OCI-LY3 (cell line): ENCODE results near the gene DNMT3B.

Source experiments
- H2AFZ ChIP-seq: fragments of 200-600, 300-600 bp; shearing (Covaris generic); 2 replicates; pipeline ENCODE4 v1.6.0; 2014; ENCODE audit warnings: antibody characterized with exemption, low read depth, low read length
- H3K27ac ChIP-seq: fragments of 200-600, 300-600 bp; sonication (generic); 2 replicates; pipeline ENCODE4 v1.5.1; 2014; ENCODE audit warnings: mild to moderate bottlenecking, low read length, moderate library complexity, mixed read lengths
- H3K27me3 ChIP-seq: fragments of 200-600, 300-600 bp; sonication (generic); 2 replicates; pipeline ENCODE4 v1.6.1; 2014; ENCODE audit warnings: low read depth, low read length, mixed read lengths
- H3K36me3 ChIP-seq: fragments of 200-600, 300-600 bp; sonication (generic); replicated peaks from 2 replicates; pipeline ENCODE3; 2014; ENCODE audit warnings: low read depth, low read length, mixed read lengths
- H3K4me1 ChIP-seq: fragments of 300-600, 200-600 bp; sonication (generic); 2 replicates; pipeline ENCODE4 v1.6.1; 2014; ENCODE audit warnings: low read length, mixed read lengths
- H3K4me2 ChIP-seq: fragments of 200-600, 300-600 bp; sonication (generic); 2 replicates; pipeline ENCODE4 v1.6.1; 2014; ENCODE audit warnings: low read length, mixed read lengths
- H3K4me3 ChIP-seq: fragments of 300-600, 200-600 bp; sonication (generic); 2 replicates; pipeline ENCODE4 v1.5.1; 2014; ENCODE audit warnings: antibody characterized with exemption, mild to moderate bottlenecking, low read length, moderate library complexity
- H3K79me2 ChIP-seq: fragments of 300-600, 200-600 bp; shearing (Covaris generic); 2 replicates; pipeline ENCODE4 v1.6.1; 2014; ENCODE audit warnings: mild to moderate bottlenecking, low read length, mixed read lengths
- H3K9ac ChIP-seq: fragments of 300-600, 200-600 bp; shearing (Covaris generic); 2 replicates; pipeline ENCODE4 v1.6.0; 2014; ENCODE audit warnings: mild to moderate bottlenecking, low read length, moderate library complexity
- H3K9me3 ChIP-seq: fragments of 200-600, 300-600 bp; shearing (Covaris generic); 2 replicates; pipeline ENCODE4 v1.6.1; 2014; ENCODE audit warnings: low read length, mixed read lengths; ENCODE audit not compliant: insufficient read depth
- H4K20me1 ChIP-seq: fragments of 200-600, 300-600 bp; sonication (generic); 2 replicates; pipeline ENCODE4 v1.6.1; 2016; ENCODE audit warnings: low read length, mixed read lengths; ENCODE audit not compliant: insufficient read depth
- EZH2phosphoT487 ChIP-seq: fragments of 200-600 bp; shearing (Covaris generic); IDR thresholded peaks from 2 replicates; pipeline ENCODE4 v1.6.1; 2018; ENCODE audit warnings: antibody characterized with exemption, mixed run types, low read depth
- TF ChIP-seq, protein P1 (sequence below): fragments of 200-600, 300-600 bp; sonication (generic); IDR thresholded peaks from 2 replicates; pipeline ENCODE4 v1.5.1; 2014; ENCODE audit warnings: antibody characterized with exemption, low read length, low read depth

DNMT3B gene

DNA sequence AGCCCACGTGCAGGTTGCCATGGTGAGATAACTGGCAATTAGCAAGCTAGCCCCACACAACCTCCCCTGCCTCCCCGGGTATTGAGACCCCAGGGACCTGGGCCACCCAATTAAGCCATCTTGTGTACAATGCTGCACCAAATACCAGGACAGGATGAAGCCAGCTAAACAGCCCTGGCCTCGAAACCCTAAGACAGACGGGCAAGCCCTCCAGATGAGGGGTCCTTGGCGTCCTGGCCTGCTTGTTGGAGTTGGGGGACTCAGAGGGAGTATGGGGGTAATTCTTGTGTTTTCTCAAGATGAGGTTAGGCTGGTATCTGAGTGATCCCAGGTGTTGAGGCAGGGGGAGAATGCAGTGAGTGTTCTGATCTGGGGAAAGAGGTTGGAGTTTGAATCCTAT lies 48.8 kb downstream of the DNMT3B start:
- no peaks in the 10 kb centered on the region for H3K79me2 ChIP-seq
- no peaks in the 10 kb centered on the region for H3K27me3 ChIP-seq
- H3K36me3 ChIP-seq = no peaks in the 10 kb centered on the region
- H3K4me2 ChIP-seq = no peak overlapping the region
- H4K20me1 ChIP-seq = no peaks in the 10 kb centered on the region
- no peaks in the 10 kb centered on the region for H3K4me1 ChIP-seq
- H3K27ac ChIP-seq = no peak overlapping the region
- H3K4me3 ChIP-seq = no peak overlapping the region
- no peaks in the 10 kb centered on the region for H3K9me3 ChIP-seq
- H2AFZ ChIP-seq = no peak overlapping the region
- H3K9ac ChIP-seq = no peak overlapping the region
- TF ChIP-seq, protein P1, sequence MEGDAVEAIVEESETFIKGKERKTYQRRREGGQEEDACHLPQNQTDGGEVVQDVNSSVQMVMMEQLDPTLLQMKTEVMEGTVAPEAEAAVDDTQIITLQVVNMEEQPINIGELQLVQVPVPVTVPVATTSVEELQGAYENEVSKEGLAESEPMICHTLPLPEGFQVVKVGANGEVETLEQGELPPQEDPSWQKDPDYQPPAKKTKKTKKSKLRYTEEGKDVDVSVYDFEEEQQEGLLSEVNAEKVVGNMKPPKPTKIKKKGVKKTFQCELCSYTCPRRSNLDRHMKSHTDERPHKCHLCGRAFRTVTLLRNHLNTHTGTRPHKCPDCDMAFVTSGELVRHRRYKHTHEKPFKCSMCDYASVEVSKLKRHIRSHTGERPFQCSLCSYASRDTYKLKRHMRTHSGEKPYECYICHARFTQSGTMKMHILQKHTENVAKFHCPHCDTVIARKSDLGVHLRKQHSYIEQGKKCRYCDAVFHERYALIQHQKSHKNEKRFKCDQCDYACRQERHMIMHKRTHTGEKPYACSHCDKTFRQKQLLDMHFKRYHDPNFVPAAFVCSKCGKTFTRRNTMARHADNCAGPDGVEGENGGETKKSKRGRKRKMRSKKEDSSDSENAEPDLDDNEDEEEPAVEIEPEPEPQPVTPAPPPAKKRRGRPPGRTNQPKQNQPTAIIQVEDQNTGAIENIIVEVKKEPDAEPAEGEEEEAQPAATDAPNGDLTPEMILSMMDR = no peak
- TF ChIP-seq EZH2phosphoT487 = no peak

DNA sequence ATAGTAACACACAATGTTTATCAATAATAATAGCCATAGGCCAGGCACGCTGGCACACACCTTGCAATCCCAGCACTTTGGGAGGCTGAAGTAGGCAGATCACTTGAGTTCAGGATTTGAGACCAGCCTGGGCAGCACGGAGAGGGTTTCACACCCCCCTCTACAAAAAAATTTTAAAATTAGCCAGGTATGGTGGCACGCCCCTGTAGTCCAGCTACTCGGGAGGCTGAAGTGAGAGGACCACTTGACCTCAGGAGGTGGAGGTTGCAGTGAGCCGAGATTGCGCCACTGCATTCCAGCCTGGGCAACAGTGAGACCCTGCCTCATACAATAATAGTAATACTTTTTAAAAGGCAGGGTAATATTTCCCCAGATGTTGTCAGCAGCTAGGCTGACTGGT lies 49.7 kb downstream of the DNMT3B start:
- no peaks in the 10 kb centered on the region for H3K27me3 ChIP-seq
- H4K20me1 ChIP-seq = no peaks in the 10 kb centered on the region
- TF ChIP-seq, protein P1 = no peak
- no peak for TF ChIP-seq EZH2phosphoT487
- no peaks in the 10 kb centered on the region for H3K36me3 ChIP-seq
- H3K27ac ChIP-seq = no peak overlapping the region
- no peak overlapping the region for H3K9ac ChIP-seq
- no peak overlapping the region for H3K4me2 ChIP-seq
- H2AFZ ChIP-seq = no peak overlapping the region
- no peaks in the 10 kb centered on the region for H3K9me3 ChIP-seq
- H3K79me2 ChIP-seq = no peaks in the 10 kb centered on the region
- no peak overlapping the region for H3K4me3 ChIP-seq
- no peaks in the 10 kb centered on the region for H3K4me1 ChIP-seq

DNA sequence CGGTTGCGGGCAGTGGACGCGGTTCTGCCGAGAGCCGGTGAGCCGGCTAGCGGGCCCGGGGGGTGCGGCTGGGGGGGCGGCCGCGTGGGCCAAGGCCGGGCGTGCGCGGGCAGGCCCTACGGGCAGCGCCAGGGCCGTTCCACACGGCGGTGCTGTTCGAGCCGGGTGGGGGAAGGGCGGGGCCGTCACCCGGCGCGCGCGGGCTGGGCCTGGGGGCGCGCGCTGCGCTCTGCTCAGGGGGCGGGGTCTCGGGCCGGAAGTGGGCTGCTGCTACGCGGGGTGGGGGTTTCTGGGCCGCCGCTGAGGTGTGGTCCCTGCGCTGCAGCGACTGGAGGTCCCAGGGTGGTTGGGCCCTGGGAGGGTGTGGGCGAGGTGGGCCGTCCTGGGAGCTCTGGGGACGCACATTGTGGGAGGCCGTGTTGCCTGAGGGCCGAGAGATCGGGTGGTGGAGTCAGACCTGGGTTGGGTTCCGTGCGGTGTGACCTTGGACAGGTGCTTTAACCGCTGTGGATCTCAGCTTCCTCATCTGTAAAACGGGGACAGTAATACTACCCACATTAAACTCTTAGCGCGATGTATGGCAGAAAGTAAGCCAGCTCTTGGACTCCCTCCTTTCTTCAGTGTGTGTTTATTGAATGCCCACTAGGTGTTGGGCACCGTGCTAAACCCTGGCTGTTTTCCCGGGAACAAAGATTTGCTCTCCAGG lies 58.0 kb downstream of the DNMT3B start:
- H4K20me1 ChIP-seq = peaks cover 45% of the 10 kb centered on the region
- no peak overlapping the region for H2AFZ ChIP-seq
- TF ChIP-seq, protein P1 = no peak
- TF ChIP-seq EZH2phosphoT487 = no peak
- H3K4me2 ChIP-seq = peak overlapping the region; percentile 95
- peaks cover 23% of the 10 kb centered on the region for H3K4me1 ChIP-seq
- peaks cover 53% of the 10 kb centered on the region for H3K79me2 ChIP-seq
- peak overlapping the region; percentile 47 for H3K27ac ChIP-seq
- H3K36me3 ChIP-seq = peaks cover 9% of the 10 kb centered on the region
- no peaks in the 10 kb centered on the region for H3K9me3 ChIP-seq
- peak overlapping the region; percentile 84 for H3K9ac ChIP-seq
- no peaks in the 10 kb centered on the region for H3K27me3 ChIP-seq
- H3K4me3 ChIP-seq = peak overlapping the region; percentile 87

DNA sequence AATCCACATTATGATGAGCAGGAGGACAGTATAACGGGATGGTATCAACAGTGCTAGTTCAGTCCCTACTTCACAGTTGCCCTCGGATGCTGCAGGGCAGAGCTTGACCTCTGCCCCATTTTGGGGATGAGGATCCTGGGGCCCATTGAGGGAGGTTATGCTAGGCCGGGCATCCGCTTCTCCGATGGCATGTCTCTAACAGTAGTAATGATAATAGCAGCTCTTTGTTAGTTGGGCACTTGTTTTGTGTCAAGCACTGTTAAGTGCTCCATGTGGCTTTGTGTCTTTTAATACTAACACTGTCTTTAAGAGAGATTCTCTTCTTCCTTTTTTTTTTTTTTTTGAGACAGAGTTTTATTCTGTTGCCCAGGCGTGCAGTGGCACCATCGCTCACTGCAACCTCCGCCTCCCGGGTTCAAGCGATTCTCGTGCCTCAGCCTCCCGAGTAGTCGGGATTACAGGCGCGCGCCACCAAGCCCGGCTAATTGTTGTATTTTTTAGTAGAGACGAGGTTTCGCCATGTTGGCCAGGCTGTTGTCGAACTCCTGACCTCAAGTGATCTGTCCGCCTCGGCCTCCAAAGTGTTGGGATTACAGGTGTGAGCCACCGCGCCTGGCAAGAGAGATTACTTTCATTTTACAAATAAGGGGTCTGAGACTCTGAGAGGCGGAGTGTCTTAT lies 58.7 kb downstream of the DNMT3B start:
- TF ChIP-seq EZH2phosphoT487 = no peak
- TF ChIP-seq, protein P1 = no peak
- H4K20me1 ChIP-seq = peaks cover 48% of the 10 kb centered on the region
- peak overlapping the region; percentile 87 for H3K4me3 ChIP-seq
- H3K4me1 ChIP-seq = peaks cover 23% of the 10 kb centered on the region
- H3K27me3 ChIP-seq = no peaks in the 10 kb centered on the region
- peaks cover 11% of the 10 kb centered on the region for H3K36me3 ChIP-seq
- H3K27ac ChIP-seq = peak overlapping the region; percentile 47
- no peak overlapping the region for H2AFZ ChIP-seq
- no peaks in the 10 kb centered on the region for H3K9me3 ChIP-seq
- peaks cover 60% of the 10 kb centered on the region for H3K79me2 ChIP-seq
- H3K4me2 ChIP-seq = peak overlapping the region; percentile 95
- peak overlapping the region; percentile 84 for H3K9ac ChIP-seq
